ENCODE results near the gene ZNF580.

The ZNF580 gene

DNA sequence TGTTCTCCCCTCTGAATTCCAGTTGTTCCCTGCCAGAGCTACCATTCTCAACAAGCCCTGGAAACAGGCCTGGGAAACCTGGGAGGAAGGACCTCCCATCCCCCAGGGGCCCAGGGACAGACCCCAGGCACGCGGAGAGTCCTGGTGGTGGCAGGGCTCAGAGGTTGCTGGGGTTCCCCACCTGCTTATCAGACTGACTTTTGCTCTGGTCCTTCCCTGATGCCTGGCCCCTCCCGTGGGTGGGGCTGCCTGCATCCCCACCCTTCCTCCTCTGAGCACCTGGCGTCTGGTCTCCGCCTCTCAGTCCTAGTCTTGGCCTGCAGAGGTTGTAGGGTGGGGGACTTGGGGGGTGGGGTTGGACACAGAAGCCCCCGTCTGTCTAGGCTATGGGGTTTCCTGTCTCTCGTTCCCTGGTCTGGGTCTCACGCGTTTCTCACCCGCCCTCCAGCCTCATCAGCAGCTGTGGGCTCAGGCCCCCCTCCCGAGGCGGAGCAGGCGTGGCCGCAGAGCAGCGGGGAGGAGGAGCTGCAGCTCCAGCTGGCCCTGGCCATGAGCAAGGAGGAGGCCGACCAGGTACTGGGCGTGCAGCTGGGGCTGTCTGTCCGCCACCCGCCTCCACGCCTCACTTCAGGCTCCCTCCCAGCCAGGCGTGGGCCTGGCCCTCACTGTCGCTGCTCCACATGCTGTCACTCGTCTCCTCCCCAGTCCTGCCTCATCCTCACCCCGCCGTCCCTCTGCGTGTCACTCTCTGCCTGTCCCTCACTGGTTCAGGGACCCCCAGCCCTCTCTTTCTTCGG is 47.8 kb downstream of the ZNF580 start:
- DNase-seq: peak in 10 of 56 donors; percentile 6 to 41 (median 24)

DNA sequence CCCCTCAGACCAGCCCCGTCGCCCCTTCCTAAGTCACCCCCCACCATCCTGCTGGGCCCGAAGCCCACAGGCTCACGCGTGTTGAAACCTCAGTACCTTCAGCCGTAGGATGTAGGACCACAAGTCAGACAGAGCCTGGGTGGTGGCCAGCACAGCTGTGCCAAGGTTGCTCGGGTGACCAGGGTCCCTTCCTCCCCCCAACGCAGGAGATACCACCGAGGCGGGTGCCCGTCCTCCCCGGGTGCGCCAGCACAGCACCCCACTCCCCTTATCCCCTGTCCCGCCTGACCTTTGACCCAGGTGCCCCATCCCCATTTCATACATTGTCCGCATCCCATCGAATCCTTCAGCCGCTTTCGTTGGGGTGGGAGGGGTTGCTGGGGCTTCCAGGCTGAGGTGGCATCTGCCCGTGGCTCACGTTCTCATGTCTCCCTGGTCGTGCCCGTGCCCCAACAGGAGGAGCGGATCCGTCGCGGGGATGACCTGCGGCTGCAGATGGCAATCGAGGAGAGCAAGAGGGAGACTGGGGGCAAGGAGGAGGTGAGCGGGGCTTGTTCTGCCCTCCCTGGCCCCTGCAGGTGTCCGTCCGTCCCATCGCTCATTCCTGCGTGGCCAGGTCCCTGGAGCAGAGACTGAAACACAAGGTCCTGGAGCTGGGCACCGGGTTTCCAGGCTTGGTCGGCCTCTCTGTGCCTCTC is 48.8 kb downstream of the ZNF580 start:
- no peak for DNase-seq

DNA sequence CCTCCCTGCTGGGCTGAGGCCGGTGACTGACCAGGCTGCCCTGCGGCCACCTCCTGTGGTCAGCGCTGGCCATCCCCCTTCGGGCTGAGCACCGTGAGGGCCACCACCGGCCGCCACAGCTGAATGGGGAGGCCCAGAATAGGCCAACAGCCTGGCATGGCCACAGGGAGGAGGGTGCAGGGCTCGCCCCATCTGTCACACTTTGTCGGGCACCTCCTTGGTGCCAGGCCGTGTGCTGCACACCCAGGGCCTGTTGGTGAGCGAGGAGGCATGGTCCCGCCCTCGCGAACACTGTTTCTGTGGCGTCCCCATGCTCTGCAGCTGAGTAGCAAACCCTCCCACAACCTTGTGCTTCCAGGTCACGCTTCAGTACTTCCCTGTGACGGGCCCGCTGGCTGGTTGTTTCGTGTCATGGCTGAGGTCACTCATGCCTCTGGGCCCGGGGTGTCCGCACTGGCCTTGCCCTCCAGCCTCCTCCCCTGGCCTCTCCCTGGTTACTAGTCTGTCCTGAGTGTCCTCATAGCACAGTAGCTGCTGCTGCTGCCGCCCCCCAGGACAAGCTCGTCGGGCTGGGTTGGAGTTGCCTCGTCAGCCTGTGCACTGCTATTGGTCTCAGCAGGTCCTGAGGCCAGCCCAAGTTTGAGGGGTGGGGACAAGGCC is 49.4 kb downstream of the ZNF580 start:
- no peak for DNase-seq

DNA sequence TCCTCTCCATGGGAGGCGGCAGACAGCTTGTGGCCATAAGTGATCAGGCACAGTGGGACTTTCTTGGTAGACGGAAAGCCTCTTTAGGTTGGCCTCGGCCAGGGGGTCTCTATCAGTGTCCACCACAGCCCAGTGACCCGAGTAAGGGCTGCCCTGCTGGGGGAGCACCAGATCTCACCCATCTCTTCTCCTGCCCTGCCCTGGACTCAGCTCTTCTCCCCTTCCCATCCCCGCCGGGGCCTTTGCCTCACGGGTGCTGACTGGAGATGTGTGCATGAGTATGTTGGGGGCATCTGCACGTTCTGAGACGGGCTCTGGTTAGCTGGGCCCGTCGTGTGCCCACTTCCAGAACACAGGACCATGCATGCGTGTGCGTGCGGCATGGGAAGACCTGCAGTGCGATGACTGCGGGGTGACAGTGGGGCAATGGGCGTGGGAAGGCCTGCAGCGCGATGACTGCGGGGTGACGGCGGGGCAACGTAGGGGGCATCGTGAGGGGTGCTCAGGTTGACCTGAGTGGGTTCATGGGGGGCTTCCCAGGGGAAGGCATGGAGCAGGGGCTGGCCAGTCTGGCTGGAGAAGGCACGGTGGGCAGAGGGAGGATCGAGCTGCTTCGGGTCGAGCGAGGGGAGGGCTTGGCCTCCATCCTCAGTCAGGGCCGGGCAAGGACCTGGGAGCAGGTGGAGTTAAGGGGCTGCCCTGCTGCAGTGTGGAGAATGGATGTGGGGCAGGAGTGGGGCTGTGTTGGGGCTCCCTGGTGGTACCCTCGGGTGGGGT is 50.2 kb downstream of the ZNF580 start:
- no peak for DNase-seq

DNA sequence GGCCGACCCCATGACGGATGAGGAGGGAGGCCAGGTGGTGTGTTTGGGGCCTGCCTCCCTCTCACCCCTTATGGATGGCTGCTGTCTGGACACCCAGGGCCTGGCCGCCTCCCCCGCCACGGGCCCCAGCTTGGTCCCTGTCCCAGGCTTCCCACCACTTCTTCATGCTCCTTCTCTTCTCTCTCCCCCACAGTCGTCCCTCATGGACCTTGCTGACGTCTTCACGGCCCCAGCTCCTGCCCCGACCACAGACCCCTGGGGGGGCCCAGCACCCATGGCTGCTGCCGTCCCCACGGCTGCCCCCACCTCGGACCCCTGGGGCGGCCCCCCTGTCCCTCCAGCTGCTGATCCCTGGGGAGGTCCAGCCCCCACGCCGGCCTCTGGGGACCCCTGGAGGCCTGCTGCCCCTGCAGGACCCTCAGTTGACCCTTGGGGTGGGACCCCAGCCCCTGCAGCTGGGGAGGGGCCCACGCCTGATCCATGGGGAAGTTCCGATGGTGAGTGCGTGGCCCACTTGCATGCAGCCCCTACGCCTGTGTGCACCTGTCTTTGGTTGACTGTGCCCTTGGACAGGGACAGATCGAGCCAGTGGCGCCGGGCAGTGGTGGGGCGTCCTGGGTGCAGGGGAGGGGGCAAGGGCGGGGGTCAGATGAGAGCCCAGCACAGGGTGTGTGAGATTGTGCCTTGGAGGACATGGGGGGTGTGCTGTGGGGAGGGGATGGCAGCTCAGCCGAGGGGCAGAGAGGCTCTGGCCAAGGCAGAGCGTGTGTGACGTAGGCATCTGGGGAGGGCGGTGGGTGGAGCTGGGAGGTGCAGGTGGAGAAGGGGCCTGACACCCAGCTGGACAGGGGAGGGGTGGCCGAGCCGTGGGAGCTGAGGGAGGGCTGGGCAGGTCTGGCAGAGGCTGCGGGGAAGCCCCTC is 51.0 kb downstream of the ZNF580 start:
- no peak for DNase-seq

DNA sequence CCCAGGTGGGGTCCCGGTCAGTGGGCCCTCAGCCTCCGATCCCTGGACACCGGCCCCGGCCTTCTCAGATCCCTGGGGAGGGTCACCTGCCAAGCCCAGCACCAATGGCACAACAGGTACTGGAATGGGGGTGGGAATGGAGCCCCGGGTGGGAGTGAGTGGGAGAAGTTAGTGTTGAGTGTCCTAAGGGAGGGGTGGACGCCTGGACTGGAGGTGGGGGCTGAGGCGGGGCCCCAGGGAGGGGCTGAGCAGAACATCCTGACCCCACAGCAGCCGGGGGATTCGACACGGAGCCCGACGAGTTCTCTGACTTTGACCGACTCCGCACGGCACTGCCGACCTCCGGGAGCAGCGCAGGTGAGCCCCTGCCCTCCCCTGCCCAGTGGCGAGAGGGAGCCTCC is 51.9 kb downstream of the ZNF580 start:
- no peak for DNase-seq

All from amygdala (tissue), 56 donors.